Activated CD8-positive, alpha-beta memory T cell treated with anti-CD3 and anti-CD28 coated beads, Interleukin-2, amount 50 U/mL, for 48 hours (primary cell): Measurements from ENCODE around the gene PCDHGA3.
"Not testable (repeated sequence)": the region's sequence is repeated elsewhere in the genome, so short reads cannot be mapped to it uniquely, and the experiment has no call there.

Source experiments
- DNase-seq: peaks from one replicate; pipeline ENCODE4 v3.0.0-alpha.2; 2020

The PCDHGA3 gene

DNA sequence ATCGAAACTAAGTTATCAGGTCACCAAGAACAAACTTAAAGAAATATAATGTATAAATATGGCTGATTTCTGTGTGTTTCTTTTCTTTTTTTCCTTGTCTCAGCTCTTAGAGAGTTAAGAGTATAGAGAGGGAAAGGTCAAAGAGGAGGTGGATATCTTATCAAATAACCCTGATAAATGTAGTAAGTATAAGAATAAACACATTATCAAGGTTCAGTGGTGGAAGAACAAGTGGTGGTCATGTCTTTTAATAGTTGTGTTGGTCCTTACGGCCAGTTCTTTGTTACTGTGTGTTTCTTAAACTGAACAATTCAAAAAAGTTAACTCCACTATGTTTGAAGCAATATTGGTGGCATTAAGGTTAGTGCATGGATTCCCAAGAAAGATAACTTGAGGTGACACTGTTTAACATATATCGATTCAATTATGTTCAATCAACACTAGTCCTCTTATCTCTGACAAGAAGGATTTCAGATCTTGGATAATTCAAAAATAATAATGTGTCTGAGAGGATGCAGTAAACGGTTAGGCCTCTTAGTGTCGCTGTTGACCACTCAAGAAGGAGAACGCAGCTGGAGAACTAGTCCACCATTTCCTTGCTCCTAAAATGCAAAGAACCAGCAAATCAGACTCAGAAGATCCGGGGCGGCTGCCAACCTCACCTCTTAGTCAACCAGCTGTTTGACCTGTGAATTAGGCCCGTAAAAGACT, at the start of gene PCDHGA3:
TSS of gene PCDHGA3 (plus strand) at position 588 of the 711 bp plus-strand sequence. CDS start 205 bp downstream, outside the sequence.
- DNase-seq: no peak

DNA sequence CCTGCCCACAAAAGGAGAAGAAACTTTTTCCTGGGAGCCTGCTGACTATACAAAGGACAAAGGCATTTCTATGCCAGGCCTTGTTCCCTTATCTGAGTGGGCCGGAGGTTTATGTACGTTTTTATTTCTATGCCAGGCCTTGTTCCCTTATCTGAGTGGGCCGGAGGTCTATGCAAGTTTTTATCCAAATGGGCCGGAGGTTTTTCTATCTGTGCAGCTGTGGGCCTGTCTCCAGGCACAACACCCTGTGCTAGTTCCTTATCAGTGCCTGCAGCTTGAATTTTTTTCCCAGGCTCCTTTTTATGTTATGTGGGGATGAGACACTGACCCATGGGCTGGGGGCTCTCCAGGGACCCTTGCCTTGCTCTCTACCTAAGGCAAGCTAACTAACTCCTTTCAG, 45.3 kb upstream of the PCDHGA3 start:
- DNase-seq: no peak

- no peak for DNase-seq
Measured at GRCh38 chr5:141303756-141304155, 39.9 kb upstream of the PCDHGA3 start, which contains the start of gene SLC25A2. Gene SLC25A2, minus strand, starts transcription at chr5:141304049. Its CDS starts 184 bp downstream, at chr5:141303865.

DNA sequence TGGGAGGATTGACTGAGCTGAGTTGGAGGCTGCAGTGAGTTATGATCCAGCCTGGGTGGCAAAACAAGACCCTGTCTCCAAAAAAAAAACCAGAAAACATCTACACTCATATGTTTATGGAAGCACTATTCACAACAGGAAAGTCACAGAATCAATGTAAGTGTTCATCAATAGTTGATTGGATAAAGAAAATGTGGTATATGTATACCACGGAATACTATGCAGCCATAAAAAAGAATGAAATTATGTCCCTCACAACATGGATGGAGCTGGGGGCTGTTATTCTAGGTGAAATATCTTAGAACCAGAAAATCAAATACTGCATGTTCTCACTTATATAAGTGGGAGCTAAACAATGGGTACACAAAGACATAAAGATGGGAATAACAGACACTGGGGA, 37.0 kb upstream of the PCDHGA3 start:
- DNase-seq: no peak

GRCh38 chr5:141313711-141314110, 29.9 kb upstream of the PCDHGA3 start:
- DNase-seq: no peak

- DNase-seq: not testable (repeated sequence)
Measured at GRCh38 chr5:141316963-141317362, 26.7 kb upstream of the PCDHGA3 start.

DNA sequence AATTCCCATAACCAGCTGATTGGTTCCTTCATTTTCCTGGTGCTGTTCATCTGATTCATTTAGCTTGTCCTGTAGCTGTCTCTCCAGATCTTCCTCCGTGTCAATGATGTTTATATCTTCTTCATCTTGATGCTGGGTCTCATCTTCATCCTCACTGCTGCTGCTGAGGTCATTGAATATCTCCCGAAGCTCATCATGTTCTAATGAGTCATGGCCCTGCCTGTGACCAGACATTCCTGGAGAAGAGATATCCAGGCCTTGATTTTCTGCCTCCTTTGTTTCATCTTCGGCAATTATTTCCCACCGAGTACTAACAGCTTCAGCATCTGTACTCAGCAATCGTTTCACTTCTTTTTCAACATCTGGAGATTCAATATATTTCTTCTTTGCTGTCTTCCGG, 24.4 kb upstream of the PCDHGA3 start:
- DNase-seq: no peak

DNA sequence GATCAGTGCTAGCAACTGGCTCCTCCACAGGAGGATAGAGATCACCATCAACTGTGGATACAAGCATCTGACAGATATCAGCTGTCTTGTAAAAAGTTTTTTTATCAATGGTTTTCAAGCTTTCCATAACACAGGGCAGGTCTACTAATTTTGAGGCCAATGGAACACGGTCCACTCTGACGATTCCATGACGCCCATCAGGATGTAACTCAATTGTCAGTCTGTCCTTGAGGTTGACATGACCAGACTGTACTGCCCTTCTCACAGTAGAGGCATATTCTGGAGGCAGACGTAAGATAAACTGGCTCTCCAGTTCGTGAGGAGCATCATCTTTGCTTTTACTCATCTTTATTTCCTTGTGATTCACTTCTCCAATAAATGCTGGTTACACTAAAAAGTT, 23.9 kb upstream of the PCDHGA3 start:
- DNase-seq: no peak

GRCh38 chr5:141320225-141321169, 23.1 kb upstream of the PCDHGA3 start, which contains the start of gene TAF7:
Gene TAF7, minus strand, starts transcription at chr5:141320784. Its CDS starts 740 bp downstream, at chr5:141320044.
- peak; percentile 94 for DNase-seq

GRCh38 chr5:141322261-141322660, 21.4 kb upstream of the PCDHGA3 start:
- DNase-seq: no peak

DNA sequence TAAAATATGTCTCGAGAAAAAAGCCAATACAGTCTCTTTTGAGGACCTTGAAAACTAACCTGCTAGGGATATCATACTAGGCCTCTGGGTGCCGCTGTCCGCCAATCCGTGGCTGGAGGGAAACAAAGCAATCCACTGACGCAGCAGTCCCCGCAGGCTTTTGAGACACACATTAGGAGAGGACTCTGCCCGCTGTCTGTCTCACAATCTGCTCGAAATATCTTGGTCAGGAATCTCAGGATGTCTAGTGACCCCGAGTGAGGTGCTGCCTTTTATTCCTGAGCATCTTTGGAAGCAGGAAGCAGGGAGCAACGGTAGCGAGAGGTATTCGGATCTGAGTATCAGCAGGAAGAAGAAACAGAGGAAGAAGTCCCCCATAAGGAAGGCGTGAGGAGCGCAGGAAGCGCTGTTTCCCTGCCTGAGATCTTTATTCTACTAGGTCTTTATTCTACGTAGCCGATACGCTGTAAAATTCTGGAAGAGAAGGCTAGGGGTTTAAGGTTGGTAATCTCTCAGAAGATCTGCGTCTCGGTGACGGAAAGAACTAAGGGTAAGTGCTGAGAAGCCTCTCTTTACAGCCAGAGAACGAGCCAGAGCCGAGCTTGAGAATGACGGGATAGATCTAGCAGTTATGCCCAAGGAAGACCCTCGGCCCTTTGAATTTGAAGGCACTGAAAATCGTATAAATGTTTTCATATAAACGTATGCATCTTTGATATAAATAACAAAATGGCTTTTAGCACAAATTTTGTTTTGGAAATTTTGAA, 17.4 kb upstream of the PCDHGA3 start:
- DNase-seq: peak; percentile 68

DNA sequence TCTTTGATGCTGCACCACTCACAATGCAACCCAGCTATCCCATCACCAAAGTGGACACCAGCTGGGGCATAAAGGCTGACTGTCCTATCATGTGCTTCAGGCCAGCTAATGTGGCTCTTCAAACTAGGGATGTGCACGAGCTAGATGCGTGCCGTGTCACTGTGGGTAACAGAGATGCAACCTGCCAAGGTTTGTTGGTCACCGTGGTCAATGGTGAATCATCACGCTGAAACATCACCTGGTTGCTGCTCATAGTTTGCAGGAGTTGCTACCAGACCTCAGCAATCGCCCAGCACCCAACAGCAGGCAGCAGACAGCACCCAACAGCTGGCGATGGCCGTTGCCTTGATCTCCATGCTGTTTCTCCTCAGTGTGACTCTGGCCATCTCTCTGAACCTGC, 15.4 kb upstream of the PCDHGA3 start:
- no peak for DNase-seq

- no peak for DNase-seq
Measured at GRCh38 chr5:141330299-141331080, 13.1 kb upstream of the PCDHGA3 start, which contains the start of gene PCDHGA1. Gene PCDHGA1, plus strand, starts transcription at chr5:141330514.

GRCh38 chr5:141332571-141332970, 11.1 kb upstream of the PCDHGA3 start:
- not testable (repeated sequence) for DNase-seq

- no peak for DNase-seq
Measured at GRCh38 chr5:141338538-141339306, 4.9 kb upstream of the PCDHGA3 start, which contains the start of gene PCDHGA2. Gene PCDHGA2, plus strand, starts transcription at chr5:141338760.

DNA sequence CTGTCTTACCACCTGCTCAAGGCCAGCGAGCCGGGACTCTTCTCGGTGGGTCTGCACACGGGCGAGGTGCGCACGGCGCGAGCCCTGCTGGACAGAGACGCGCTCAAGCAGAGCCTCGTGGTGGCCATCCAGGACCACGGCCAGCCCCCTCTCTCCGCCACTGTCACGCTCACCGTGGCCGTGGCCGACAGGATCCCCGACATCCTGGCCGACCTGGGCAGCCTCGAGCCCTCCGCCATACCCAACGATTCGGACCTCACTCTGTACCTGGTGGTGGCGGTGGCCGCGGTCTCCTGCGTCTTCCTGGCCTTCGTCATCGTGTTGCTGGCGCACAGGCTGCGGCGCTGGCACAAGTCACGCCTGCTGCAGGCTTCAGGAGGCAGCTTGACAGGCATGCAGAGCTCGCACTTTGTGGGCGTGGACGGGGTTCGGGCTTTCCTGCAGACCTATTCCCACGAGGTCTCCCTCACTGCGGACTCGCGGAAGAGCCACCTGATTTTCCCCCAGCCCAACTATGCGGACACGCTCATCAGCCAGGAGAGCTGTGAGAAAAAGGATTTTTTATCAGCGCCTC, 2.8 kb upstream of the PCDHGA3 start:
- not testable (repeated sequence) for DNase-seq

DNA sequence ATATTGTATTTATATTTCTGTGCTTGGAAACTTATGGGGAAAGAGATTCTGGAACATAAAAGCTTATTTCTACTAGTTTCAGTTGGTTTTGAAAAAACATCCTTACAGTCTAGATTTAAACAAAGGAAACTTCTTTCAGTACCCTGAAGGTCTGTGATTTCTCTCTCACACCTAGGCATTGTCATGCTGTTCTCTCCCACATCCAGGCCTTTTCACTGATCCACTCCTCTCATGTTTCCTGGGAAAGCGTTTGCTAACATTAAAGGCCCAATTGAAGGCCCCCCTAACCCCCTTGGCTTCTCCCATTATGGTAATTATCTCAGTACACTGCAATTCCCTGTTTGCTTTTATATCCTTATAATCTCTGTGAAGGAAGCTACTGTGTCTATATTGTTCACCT, 856 bp upstream of the PCDHGA3 start:
- DNase-seq: no peak

- DNase-seq: no peak
Measured at GRCh38 chr5:141343953-141344463, 379 bp downstream of the PCDHGA3 start.

- DNase-seq: no peak
Measured at GRCh38 chr5:141345327-141345726, 1.7 kb downstream of the PCDHGA3 start.

GRCh38 chr5:141346017-141346416, 2.4 kb downstream of the PCDHGA3 start:
- DNase-seq: not testable (repeated sequence)
